Germinal center (tissue), 1 donor: Measurements from ENCODE around the gene PRF1.
A peak's percentile ranks its signal among the peaks of the same experiment; 100 is the strongest.
"Not testable (repeated sequence)": the region's sequence is repeated elsewhere in the genome, so short reads cannot be mapped to it uniquely, and the experiment has no call there.

ENCODE experiments used
- DNase-seq: peaks from one replicate; pipeline ENCODE4 v3.0.0; 2012; ENCODE audit warnings: mixed read lengths, low spot score

The PRF1 gene

GRCh38 chr10:70593513-70593890 lies 9.0 kb downstream of the PRF1 start:
- no peak for DNase-seq

- DNase-seq: no peak
Observed at GRCh38 chr10:70592746-70593512, 9.6 kb downstream of the PRF1 start.

GRCh38 chr10:70592186-70592735 lies 10.3 kb downstream of the PRF1 start:
- DNase-seq: no peak

- DNase-seq: no peak
Observed at GRCh38 chr10:70590655-70591416, 11.7 kb downstream of the PRF1 start.

- no peak for DNase-seq
Observed at GRCh38 chr10:70589762-70590654, 12.5 kb downstream of the PRF1 start.

GRCh38 chr10:70588859-70589570 lies 13.5 kb downstream of the PRF1 start:
- no peak for DNase-seq

- DNase-seq: no peak
Observed at GRCh38 chr10:70588255-70588654, 14.3 kb downstream of the PRF1 start.

- DNase-seq: no peak
Observed at GRCh38 chr10:70587045-70587658, 15.4 kb downstream of the PRF1 start.

GRCh38 chr10:70586348-70586930 lies 16.1 kb downstream of the PRF1 start:
- DNase-seq: no peak

- DNase-seq: no peak
Observed at GRCh38 chr10:70585578-70586169, 16.9 kb downstream of the PRF1 start.

- no peak for DNase-seq
Observed at GRCh38 chr10:70584909-70585544, 17.5 kb downstream of the PRF1 start.

GRCh38 chr10:70584366-70584765 lies 18.2 kb downstream of the PRF1 start:
- no peak for DNase-seq

- DNase-seq: no peak
Observed at GRCh38 chr10:70583669-70584037, 18.9 kb downstream of the PRF1 start.

GRCh38 chr10:70582793-70583668 lies 19.5 kb downstream of the PRF1 start:
- DNase-seq: no peak

- not testable (repeated sequence) for DNase-seq
Observed at GRCh38 chr10:70581176-70581575, 21.4 kb downstream of the PRF1 start.

- no peak for DNase-seq
Observed at GRCh38 chr10:70579234-70580002, 23.1 kb downstream of the PRF1 start.

- peak; percentile 23 for DNase-seq
Observed at GRCh38 chr10:70578371-70578947, 24.1 kb downstream of the PRF1 start.
